Measurements from ENCODE around the gene MCU.
A peak's percentile ranks its signal among the peaks of the same experiment; 100 is the strongest.
"Not testable (repeated sequence)": the region's sequence is repeated elsewhere in the genome, so short reads cannot be mapped to it uniquely, and the experiment has no call there.

Gene MCU

DNA sequence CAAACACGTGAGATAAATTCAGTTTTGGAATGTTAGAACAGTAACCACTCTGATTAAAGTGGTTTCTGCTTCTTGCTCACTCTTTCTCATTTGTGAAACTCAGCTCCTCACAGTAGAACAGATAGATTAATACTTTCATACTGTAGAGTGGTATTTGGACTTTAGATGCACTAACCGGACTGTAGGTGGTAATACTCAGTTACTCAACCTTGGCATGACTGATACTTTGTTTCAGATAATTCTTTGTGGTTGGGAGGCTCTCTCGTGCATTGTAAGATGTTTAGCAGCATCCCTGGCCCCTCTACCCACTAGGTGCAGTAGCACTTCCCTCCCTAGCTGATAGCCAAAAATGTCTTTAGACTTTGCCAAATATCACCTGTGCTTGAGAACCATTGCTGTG, 37.6 kb downstream of the MCU start:
- no peak for DNase-seq (ENCODE audit: low read depth, low spot score)

DNA sequence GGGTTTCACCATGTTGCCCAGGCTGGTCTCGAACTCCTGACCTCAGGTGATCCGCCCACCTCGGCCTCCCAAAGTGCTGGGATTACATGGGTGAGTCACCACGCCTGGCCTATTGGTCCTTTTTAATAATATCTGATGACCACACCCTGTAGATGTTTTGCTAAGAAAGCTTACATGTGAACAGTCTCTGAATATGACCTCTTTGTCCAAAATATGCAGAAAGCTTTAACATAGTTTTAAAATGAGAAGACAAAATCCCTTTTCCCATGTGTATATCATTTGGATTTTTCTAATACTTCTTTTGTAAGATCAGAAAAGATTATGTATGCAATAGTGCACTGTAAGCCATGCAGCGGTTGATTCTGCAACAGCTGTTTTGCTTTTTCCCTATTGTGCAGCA, 38.5 kb downstream of the MCU start:
- no peak for DNase-seq (ENCODE audit: low read depth, low spot score)

DNA sequence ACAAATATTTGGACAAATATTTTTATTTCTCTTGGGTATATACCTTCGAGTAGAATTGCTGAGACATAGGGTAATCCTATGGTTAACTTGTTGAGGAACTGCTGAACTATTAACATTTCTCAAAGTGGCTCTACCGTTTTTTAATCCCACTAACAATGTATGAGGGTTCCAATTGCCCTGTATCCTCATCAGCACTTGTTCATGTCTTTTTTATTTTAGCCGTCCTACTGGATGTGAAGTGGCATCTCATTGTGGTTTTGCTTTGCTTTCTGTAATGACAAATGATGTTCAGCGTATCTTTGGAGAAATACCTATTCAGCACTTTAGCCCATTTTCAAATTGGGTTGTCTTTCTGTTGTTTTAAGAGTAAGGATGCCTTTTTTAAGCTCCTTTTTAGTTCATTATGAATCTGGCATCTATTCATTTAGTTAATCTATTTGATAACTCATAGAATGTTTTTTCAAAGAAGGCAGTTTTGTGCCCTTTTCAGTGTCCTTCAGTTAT, 40.0 kb downstream of the MCU start:
- DNase-seq (ENCODE audit: low read depth, low spot score): no peak

DNA sequence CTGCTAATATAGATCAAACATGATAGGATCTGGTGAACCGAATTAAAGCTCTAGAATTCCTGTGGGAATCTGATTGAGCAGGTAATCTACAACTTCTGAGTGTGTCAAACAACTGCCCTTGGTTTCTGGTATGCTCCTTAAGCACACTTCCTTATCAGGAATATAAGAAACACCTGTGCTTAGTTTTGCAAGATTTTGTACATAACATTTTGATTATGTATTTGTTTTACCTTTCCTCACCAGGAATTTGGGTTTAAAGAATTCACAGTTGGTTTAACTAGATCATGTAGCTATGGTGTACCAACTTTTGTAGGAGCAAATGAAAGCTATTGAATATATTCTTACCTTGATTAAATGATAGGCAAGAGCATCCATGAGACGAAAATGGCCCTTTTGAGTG, 40.6 kb downstream of the MCU start:
- no peak for DNase-seq (ENCODE audit: low read depth, low spot score)

DNA sequence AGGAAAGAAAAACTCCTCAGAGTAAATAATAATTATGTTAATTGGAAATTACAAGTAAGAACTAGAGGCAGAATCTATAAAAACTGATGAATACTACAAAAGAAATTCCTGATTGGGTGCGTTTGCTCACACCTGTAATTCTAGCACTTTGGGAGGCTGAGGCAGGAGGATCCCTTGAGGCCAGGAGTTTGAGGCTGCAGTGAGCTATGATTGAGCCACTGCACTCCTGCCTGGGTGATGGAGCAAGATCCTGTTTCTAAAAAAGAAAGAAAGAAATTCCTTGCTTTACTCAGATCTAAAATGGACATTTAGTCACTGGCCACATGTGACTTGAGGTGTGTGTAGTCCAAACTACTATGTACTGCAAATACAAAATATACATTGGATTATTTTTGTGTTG, 42.0 kb downstream of the MCU start:
- DNase-seq (ENCODE audit: low read depth, low spot score): no peak

DNA sequence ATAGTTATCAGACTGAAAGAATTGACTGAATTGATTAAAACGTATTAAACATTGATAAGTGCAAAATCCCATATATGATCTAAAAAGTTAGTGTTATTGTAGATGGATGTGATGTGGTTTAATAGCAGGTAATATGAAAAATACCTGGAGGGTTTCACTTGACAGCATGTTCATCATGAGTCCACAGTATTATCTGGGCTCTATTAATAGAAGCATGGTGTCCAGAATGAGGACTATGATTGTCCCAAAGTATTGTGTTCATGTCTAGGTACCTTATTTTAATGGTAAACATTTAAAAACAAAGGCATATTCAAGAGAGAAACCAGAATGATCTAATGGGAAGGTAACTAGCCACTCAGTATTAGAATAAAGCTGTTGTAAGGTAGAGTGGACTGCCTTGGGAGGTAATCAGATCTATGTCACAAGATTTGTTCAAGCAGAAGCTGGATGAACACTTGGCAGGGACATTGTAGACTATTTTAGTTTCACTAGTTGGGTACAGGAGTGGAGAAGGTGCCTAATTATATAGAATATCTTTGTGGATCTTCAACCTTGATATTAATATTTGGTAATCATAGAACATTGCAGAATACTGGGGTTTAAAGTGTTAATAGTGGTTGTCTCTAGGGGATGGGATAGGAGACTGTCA, 43.5 kb downstream of the MCU start:
- no peak for DNase-seq (ENCODE audit: low read depth, low spot score)

DNA sequence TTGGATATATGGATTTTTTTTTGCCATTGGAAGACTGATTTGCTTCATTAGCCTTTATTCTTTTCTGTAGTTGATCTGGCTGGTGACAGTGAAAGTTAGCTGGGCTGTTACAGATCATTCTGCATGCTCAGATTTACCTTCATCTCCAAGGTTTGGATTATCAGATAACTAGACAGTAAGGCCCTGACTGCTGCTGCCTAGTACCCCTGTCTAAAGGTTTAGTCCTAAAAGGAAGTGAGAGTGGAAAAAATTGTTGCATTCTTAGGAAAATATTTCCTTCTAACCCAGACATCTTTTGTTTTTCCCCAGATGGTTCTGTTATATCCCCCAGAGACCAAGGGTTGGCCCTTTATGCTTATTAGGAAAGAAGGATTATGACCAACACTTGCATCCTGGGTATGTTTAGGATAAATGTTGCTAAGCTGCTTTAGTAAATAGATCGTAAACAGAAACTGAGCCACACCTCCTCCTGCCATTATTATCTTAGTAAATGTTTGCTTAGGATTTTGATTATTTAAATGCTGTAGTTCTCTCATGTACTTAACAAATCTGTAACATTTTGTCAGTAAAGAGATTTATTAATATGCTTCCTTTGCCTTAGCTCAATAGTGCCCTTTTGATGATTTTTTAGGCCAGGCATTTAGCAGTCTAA, 44.4 kb downstream of the MCU start:
- peak; percentile 35 for DNase-seq (ENCODE audit: low read depth, low spot score)

DNA sequence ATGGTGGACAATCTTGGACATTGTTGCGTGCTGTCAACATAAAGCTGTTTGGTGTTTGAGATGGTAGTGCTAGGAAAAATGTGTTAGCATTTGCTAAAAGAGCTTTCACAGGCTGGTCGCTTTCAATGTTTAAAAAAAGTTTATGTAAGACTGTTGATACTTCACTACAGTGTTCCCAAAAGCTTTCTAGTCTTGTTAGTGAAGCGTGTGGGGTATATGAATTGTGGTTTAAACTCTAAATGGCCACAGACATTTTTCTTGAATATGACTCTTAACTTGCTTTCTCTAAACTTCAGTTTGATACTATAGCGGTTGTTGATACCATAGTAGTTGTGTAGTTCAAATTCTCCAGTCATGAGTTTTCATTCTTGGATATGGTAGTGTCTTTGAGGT, 44.9 kb downstream of the MCU start:
- peak; percentile 18 for DNase-seq (ENCODE audit: low read depth, low spot score)

DNA sequence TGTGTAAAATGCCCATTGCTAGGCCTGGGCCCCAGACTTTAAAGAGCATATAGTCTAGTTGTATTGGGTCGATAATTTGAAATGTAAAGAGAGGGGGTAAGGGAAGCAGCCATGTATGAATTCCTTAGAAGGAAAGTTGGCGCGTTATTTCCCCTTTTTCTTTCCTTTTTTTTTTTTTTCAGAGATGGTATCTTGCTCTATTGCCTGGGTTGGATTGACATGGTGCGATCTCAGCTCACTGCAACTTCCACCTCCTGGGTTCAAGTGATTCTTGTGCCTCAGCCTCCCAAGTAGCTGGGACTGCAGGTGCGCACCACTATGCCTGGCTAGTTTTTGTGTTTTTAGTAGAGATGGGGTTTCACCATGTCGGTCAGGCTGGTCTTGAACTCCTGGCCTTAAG, 45.4 kb downstream of the MCU start:
- DNase-seq (ENCODE audit: low read depth, low spot score): not testable (repeated sequence)

DNA sequence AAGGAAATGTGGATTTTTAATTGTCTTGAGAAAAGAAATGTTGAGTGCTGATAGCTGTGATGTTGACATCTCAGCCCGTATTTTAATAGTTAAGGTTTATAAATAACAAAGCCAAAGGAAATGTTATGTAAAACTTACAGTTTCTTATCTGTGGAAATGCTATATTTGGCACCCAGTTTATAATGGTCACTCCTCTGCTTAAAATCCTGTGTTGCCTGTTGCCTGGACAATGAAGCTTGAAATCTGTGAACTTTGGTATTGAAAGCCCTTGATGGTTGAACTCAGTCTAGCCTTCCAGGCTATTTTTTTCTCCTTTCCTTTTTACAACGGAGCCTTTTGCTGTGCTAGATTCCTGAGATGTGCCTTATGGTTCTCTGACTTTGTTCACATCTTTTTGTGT, 46.5 kb downstream of the MCU start:
- no peak for DNase-seq (ENCODE audit: low read depth, low spot score)

DNA sequence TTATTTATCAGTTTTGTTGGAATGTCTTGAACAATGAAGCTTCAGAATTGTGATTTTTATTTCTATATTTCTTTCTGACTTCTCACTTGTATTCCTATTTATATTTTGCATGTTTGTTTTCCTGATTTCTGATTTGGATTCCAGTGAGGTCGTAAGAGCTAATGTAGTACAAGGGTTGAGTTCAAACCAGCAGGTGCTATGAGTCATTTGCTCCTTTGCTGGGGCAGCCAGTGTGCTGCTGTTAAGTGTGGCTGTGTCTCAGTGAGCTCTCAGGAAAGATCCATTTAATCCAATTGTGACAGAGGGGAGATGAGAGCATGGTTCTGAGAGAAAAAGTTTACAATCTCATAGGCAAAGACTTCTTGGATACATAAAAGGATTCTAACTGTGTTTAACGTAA, 48.6 kb downstream of the MCU start:
- peak; percentile 65 for DNase-seq (ENCODE audit: low read depth, low spot score)

DNA sequence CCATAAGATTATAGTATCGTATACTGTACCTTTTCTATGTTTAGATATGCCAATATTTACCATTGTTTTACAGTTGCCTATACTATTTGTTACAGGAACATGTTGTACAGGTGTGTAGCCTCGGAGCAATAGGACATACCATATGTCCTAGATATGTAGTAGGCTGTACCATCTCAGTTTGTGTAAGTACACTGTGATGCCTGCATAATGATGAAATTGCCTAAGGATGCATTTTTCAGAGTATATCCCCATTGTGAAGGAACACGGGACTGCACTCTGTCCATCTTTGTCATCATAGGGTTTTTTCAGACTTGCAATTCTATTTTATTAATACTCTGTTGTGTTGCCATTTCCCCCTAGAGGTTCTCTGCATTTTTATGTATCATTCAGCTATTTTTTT, 50.1 kb downstream of the MCU start:
- DNase-seq (ENCODE audit: low read depth, low spot score): no peak

DNA sequence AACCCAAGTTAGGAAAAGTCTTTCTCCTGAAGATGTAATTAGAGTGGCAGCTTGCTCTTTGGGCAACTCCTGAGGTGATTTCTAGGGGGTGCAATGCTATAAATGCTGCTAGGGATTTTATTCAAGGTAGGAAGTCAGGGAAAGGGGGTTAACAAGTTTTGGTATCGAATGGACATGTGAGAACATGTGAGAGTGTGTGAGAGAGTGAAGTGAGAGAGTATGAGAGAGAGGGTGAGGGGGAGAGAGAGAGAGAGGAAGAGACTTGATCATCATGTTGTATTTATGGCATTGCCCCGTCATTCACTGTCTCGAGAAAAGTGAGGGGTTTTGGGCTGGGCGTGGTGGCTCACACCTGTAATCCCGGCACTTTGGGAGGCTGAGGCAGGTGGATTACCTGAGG, 50.9 kb downstream of the MCU start:
- DNase-seq (ENCODE audit: low read depth, low spot score): no peak

DNA sequence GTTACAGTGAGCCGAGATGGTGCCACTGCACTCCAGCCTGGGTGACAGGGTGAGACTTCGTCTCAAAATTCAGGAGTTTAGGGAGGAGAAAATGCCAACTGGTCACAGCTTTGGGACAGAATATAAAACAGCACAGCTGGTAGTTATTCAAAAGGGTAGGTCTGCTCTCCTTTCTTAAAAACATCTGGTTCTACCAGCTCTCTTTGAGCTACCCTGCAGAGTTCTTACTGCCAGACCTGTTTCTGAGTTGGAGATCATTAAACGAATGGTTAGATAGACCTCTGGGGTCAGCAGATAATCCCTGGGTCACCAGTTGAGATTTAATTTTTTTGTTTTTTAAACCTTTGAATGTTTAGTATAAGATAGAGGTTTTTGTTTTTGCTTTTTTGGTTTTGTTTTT, 52.6 kb downstream of the MCU start:
- DNase-seq (ENCODE audit: low read depth, low spot score): no peak

DNA sequence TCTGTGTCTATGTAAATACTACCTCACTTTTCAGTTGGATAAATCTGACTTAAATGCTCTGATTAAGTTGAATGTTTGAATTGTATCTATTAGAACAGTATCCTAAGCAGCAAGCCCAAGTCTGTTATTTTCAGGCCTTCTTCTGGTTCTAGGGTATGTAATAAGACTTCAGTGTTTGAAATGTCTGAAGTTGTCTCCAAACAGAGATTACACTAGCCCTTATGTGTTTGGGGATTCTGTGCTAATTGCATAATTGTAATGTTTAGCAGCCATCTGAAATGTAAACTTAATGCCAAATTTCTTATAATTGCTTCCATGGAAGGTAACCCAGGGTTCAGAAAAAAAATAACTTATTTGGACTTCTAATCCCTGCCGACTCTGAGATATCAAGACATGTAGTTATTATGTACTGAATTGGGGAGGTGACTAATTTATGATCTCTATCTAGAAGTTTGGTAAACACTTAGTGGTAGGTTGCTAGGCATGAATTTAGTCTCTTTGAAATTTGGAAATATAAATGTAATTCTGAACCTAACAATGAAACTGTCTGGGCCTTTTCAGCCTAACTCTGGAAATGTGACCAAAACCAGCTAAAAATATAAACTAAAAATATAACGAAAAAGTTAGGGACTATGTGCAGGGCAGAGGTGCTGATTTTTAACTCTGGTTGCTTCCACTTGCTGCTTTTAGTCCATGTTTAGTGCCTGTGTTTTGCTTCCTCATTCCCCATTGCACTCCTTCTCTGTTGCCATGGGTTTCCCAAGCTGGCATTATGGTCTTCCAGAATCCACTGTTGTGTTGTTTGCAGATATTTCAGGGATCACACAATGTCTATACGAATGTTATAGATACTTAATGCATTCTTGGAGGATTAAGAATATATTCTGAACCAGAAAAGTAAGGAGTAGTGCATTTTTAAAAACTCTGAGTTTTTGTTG, 54.8 kb downstream of the MCU start:
- DNase-seq (ENCODE audit: low read depth, low spot score): no peak

DNA sequence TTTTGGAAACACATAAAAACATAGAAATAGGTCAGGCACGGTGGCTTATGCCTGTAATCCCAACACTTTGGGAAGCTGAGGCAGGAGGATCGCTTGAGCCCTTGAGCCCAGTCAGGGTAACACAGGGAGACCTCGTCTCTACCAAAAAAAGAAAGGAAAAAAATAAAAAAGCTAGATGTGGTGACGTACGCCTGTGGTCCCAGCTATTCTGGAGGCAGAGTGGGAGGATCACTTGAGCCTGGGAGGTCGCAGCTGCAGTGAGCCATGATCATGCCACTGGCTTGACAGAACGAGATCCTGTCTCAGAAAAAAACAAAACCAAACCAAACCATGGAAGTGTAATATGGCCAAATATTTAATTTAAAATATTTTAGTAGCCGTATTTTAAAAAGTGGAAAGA, 55.6 kb downstream of the MCU start:
- DNase-seq (ENCODE audit: low read depth, low spot score): no peak

DNA sequence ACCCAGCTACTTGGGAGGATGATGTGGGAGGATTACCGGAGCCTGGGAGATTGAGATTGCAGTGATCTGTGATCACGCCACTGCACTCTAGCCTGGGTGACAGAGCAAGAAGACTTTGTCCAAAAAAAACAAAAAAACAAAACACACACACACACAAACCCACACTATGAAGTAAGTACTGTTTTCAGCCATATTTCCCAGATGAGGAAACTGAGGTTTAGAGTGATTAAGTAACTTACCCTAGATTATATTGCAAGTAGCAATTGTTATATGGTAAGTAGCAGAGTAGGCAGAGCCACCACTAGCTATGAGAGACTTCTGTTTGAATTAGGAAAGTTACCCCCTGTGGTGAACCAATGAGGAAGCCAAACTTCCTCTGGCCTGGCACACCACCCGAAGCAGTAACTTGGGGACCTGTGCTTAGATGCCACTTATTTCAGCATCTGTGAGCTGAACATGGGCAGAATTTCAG, 61.9 kb downstream of the MCU start:
- DNase-seq (ENCODE audit: low read depth, low spot score): no peak

DNA sequence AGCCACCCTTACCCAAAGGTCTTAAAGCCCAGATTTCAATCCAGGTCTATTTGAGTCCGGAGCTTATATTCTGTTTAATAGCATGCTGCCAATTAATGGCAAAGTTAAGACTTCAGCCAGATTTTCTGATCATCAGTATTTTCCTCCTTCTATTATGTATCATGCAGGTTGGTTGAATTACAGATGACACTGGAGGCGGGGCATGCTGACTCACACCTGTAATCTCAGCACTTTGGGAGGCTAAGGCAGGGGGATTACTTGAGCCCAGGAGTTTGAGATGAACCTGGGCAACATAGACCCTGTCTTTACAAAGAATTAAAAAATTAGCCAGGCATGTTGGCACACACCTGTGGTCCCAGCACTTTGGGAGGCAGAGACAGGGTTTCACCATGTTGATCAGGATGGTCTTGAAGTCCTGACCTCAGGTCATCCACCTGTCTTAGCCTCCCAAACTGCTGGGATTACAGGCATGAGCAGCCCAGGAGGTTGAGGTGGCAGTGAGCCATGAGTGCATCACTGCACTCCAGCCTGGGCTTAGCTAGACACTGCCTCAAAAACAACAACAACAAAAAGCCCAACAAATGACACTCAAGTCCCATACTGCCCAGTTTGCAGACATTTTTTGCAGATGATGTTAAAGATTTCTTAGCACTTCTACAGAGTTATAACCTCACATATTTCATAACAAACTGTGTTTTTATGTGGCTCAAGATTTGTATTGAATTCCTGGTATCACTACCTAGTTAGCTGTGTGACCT, 62.5 kb downstream of the MCU start:
- DNase-seq (ENCODE audit: low read depth, low spot score): no peak

DNA sequence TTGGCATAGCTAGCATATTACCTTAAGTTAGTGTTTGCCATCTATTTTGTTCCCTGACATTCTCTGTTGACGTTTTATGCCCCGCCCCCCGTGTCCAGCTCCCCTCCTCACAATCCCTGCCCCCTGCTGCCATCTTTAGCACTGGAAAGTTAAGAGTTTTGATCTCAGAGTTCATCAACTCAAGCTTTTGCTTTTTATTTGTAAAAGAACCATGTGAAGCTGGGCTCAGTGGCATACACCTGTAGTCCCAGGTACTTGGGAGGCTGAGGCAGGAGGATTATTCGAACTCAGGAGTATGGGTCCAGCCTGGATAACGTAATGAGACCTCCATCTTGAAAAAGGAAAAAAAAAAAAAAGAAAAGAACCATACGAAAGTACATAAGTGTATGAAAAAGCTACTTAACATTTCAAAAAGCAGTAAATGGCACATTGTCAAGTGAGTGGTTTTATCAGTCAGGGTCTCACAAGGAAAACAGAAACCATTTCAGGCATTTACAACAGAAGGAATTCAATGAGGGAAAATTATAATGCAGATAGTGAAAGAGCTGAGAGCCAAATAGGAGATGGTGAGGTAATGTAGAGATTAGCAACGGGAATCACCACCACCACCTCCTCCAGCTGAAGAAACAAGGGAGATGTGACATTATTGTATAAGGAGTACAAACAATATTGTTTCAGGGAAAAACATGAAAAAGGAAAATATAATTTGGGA, 64.9 kb downstream of the MCU start:
- peak; percentile 85 for DNase-seq (ENCODE audit: low read depth, low spot score)

DNA sequence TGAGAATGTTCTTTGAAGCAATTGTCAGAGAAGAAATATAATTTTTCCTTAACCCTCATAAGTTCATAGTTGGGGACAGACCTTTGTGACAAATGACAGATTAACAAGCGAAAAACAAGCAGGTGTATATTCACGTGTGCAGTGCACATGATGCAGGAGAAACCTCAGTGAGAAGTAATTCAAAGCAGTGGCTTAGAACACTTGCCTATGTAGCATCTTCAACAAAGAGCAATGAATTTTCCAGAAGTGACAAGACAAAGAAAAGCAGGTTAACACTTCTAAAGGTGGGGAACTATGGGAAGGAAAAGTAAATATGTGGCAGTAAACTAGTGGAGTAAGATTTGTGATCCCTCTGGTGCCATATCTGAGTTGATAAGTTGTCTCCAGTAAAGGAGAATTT, 65.8 kb downstream of the MCU start:
- no peak for DNase-seq (ENCODE audit: low read depth, low spot score)

DNA sequence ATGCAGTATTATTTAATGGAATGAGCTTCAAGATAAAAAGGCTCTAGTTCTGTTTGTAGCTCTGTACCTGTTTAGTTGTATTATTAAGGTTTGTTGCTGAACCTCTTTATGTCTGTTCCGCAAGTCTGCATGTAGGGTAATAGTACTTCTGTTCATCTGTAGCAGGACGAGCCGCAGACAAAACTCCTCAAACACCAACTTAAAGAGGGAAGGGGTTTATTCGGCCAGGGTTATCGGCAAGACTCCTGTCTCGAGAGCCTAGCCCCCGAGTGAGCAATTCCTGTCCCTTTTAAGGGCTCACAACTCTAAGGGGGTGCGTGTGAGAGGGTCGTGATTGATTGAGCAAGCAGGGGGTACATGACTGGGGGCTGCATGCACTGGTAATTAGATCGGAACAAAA, 67.0 kb downstream of the MCU start:
- DNase-seq (ENCODE audit: low read depth, low spot score): not testable (repeated sequence)
